ENCODE data around the gene SAE1. TPM values are rescaled to one million over a fixed set of nuclear protein-coding genes. Genes with fewer than 3 reads are reported as not detected.
"Not testable (repeated sequence)": the region's sequence is repeated elsewhere in the genome, so short reads cannot be mapped to it uniquely, and the experiment has no call there.

Gene SAE1
- total and polyA plus RNA-seq, 2 experiments from 2014 or later = 115 to 236 TPM

GRCh38 chr19:47247308-47247990 lies 116.8 kb downstream of the SAE1 start:
- Mint-ChIP-seq H3K27ac (peak overlapping the region; percentile 87), H3K27me3 (ENCODE audit: insufficient read depth, low read depth, poor library complexity) (peaks cover 23% of the 10 kb centered on the region), H3K4me3 (no peak overlapping the region; the same call in 2 of the 3 replicates), H3K9me3 (peaks cover 3% of the 10 kb centered on the region; the same call in 2 of the 3 replicates), H3K4me1 (peaks cover 15% of the 10 kb centered on the region), H3K36me3 (ENCODE audit: low read depth) (peaks cover 3% of the 10 kb centered on the region; the same call in 1 of the 3 replicates)
- Histone ChIP-seq H3F3A (replicated peaks; ENCODE audit: low read depth) (peaks cover 23% of the 10 kb centered on the region), H4K20me1 (replicated peaks; ENCODE audit: insufficient read depth) (no peaks in the 10 kb centered on the region), H3K27me3 (ENCODE audit: insufficient read depth) (peaks cover 8% of the 10 kb centered on the region), H3K4me1 (ENCODE audit: insufficient read depth) (peaks cover 7% of the 10 kb centered on the region), H3K36me3 (ENCODE audit: insufficient read depth) (no peaks in the 10 kb centered on the region), H3K4me2 (0 out of 2 replicates have a peak overlapping the region, but pooled peaks have one; percentile 13), H3K79me2 (replicated peaks; ENCODE audit: insufficient read depth) (no peaks in the 10 kb centered on the region), H2AFZ (no peak overlapping the region), H3K4me3 (no peak overlapping the region), H3K9me2 (ENCODE audit: insufficient read depth) (no peaks in the 10 kb centered on the region), H3K27ac (ENCODE audit: low read depth) (0 out of 2 replicates have a peak overlapping the region, but pooled peaks have one; percentile 61)
- TF ChIP-seq CTCF (conservative IDR thresholded peaks at IDR 0.05; ENCODE audit: low read depth in 2 of 2) (peak; percentile 88 to 96), NANOG (IDR thresholded peaks at IDR 0.05; ENCODE audit: borderline replicate concordance) (no peak)
- ATAC-seq (no peak), DNase-seq (ENCODE audit: low spot score) (peak; percentile 86)

- not testable (repeated sequence) for H3K9me2 ChIP-seq (ENCODE audit: insufficient read depth); H3K27ac Mint-ChIP-seq; H3F3A ChIP-seq (replicated peaks; ENCODE audit: low read depth); H3K27ac ChIP-seq (ENCODE audit: low read depth); H3K36me3 Mint-ChIP-seq (ENCODE audit: low read depth); H3K9me3 Mint-ChIP-seq; H2AFZ ChIP-seq; H3K27me3 ChIP-seq (ENCODE audit: insufficient read depth); H3K4me3 Mint-ChIP-seq; H3K4me3 ChIP-seq; DNase-seq (ENCODE audit: low spot score); H3K36me3 ChIP-seq (ENCODE audit: insufficient read depth); H3K79me2 ChIP-seq (replicated peaks; ENCODE audit: insufficient read depth); ATAC-seq; H3K4me2 ChIP-seq; H4K20me1 ChIP-seq (replicated peaks; ENCODE audit: insufficient read depth); H3K4me1 ChIP-seq (ENCODE audit: insufficient read depth)
- Mint-ChIP-seq H3K27me3 (ENCODE audit: insufficient read depth, low read depth, poor library complexity) (peaks cover 15% of the 10 kb centered on the region), H3K4me1 (peaks cover 13% of the 10 kb centered on the region)
Observed at GRCh38 chr19:47253016-47253415, 122.4 kb downstream of the SAE1 start.

GRCh38 chr19:47253467-47253881 lies 122.8 kb downstream of the SAE1 start:
- peaks cover 17% of the 10 kb centered on the region for H3K4me1 Mint-ChIP-seq
- Histone ChIP-seq H3K79me2 (replicated peaks; ENCODE audit: insufficient read depth) (peaks cover 8% of the 10 kb centered on the region), H3K9me2 (ENCODE audit: insufficient read depth) (no peaks in the 10 kb centered on the region), H4K20me1 (replicated peaks; ENCODE audit: insufficient read depth) (no peaks in the 10 kb centered on the region; the same call in 1 of the 2 replicates), H2AFZ (no peak overlapping the region), H3F3A (replicated peaks; ENCODE audit: low read depth) (peaks cover 12% of the 10 kb centered on the region; the same call in 1 of the 2 replicates), H3K4me3 (no peak overlapping the region), H3K36me3 (ENCODE audit: insufficient read depth) (no peaks in the 10 kb centered on the region; the same call in 1 of the 2 replicates), H3K4me2 (no peak overlapping the region), H3K4me1 (ENCODE audit: insufficient read depth) (peaks cover 10% of the 10 kb centered on the region; the same call in 1 of the 2 replicates), H3K27ac (ENCODE audit: low read depth) (no peak overlapping the region), H3K27me3 (ENCODE audit: insufficient read depth) (no peaks in the 10 kb centered on the region)
- no peak overlapping the region for H3K27ac Mint-ChIP-seq
- peaks cover 15% of the 10 kb centered on the region for H3K27me3 Mint-ChIP-seq (ENCODE audit: insufficient read depth, low read depth, poor library complexity)
- ATAC-seq (no peak), DNase-seq (ENCODE audit: low spot score) (no peak)
- H3K9me3 Mint-ChIP-seq = no peaks in the 10 kb centered on the region; the same call in 2 of the 3 replicates
- peaks cover 9% of the 10 kb centered on the region for H3K36me3 Mint-ChIP-seq (ENCODE audit: low read depth)
- H3K4me3 Mint-ChIP-seq = no peak overlapping the region
- no peak for TF ChIP-seq ZNF462 (CRISPR knock-in tag; IDR thresholded peaks at IDR 0.05)

Data from GM23338 (cell line).